GM19035 (cell line): Measurements from ENCODE around the gene MLLT3.

ENCODE experiments used
- ATAC-seq: cut with Tn5 transposase; IDR thresholded peaks from one replicate; pipeline ENCODE4 v1.9.1; 2021; ENCODE audit not compliant: unreplicated experiment

Gene MLLT3

GRCh38 chr9:20316372-20316771 lies 305.9 kb downstream of the MLLT3 start:
- ATAC-seq = no peak

- ATAC-seq = no peak
These were observed 306.6 kb downstream of the MLLT3 start for GRCh38 chr9:20315677-20316076.

- no peak for ATAC-seq
These were observed 307.3 kb downstream of the MLLT3 start for GRCh38 chr9:20314981-20315380.

GRCh38 chr9:20313415-20313814 lies 308.9 kb downstream of the MLLT3 start:
- no peak for ATAC-seq

- no peak for ATAC-seq
These were observed 309.6 kb downstream of the MLLT3 start for GRCh38 chr9:20312732-20313131.

GRCh38 chr9:20310024-20310423 lies 312.3 kb downstream of the MLLT3 start:
- ATAC-seq = no peak

GRCh38 chr9:20309124-20309523 lies 313.2 kb downstream of the MLLT3 start:
- ATAC-seq = no peak

- ATAC-seq = no peak
These were observed 314.7 kb downstream of the MLLT3 start for GRCh38 chr9:20307621-20308020.

- ATAC-seq = no peak
These were observed 316.8 kb downstream of the MLLT3 start for GRCh38 chr9:20305452-20305851.

GRCh38 chr9:20303996-20304395 lies 318.3 kb downstream of the MLLT3 start:
- ATAC-seq = no peak

- ATAC-seq = no peak
These were observed 319.2 kb downstream of the MLLT3 start for GRCh38 chr9:20303066-20303465.

- ATAC-seq = no peak
These were observed 320.1 kb downstream of the MLLT3 start for GRCh38 chr9:20302197-20302596.

- ATAC-seq = no peak
These were observed 321.7 kb downstream of the MLLT3 start for GRCh38 chr9:20300430-20301115.

GRCh38 chr9:20297646-20298084 lies 324.6 kb downstream of the MLLT3 start:
- no peak for ATAC-seq

- no peak for ATAC-seq
These were observed 326.7 kb downstream of the MLLT3 start for GRCh38 chr9:20295555-20295954.

GRCh38 chr9:20294046-20294750 lies 328.1 kb downstream of the MLLT3 start:
- no peak for ATAC-seq

- ATAC-seq = no peak
These were observed 330.3 kb downstream of the MLLT3 start for GRCh38 chr9:20292002-20292401.
